Testis (tissue), 3 donors: ENCODE measurements around the gene CX3CL1. TPM values are rescaled to one million over a fixed set of nuclear protein-coding genes. Genes with fewer than 3 reads are reported as not detected.
A peak's percentile ranks its signal among the peaks of the same experiment; 100 is the strongest.

ENCODE experiments used
- DNase-seq: peaks from one replicate; pipeline ENCODE4 v3.0.0-alpha.2; 2019
- H3K27ac ChIP-seq, 2 donors: fragments of 200-600 bp; sonication (generic); one replicate each; pipeline ENCODE4 v1.5.1; 2019
- H3K27me3 ChIP-seq: fragments of 200-600 bp; sonication (generic); one replicate; pipeline ENCODE4 v1.5.1; 2019
- H3K36me3 ChIP-seq: fragments of 200-600 bp; sonication (generic); one replicate; pipeline ENCODE4 v1.5.1; 2017; ENCODE audit warnings: low read depth; ENCODE audit errors: missing control alignments
- H3K4me1 ChIP-seq: fragments of 200-600 bp; sonication (generic); one replicate; pipeline ENCODE4 v1.5.1; 2019
- H3K4me3 ChIP-seq, 2 donors: fragments of 200-600 bp; sonication (generic); one replicate each; pipeline ENCODE4 v1.5.1; 2017 to 2019
- H3K9me3 ChIP-seq: fragments of 200-600 bp; sonication (generic); one replicate; pipeline ENCODE4 v1.5.1; 2017
- POLR2A ChIP-seq: fragments of 450-650 bp; IDR thresholded peaks from one replicate; pipeline ENCODE4 v1.6.1; 2017; ENCODE audit warnings: antibody characterized with exemption, mild to moderate bottlenecking, moderate library complexity
- WGBS, 2 donors: methylation state at CpG; one replicate each; pipeline ENCODE4 v1.1.5; 2018; 5-methylcytosine and 5-hydroxymethylcytosine counted together
- intact Hi-C: fragments of 100-400 bp; cut with DNase I; formaldehyde crosslinking; loops from one replicate; pipeline ENCODE4 v1.15.1; 2023; ENCODE audit warnings: low total_unique reads
- polyA plus RNA-seq: library from polyadenylated mRNA; stranded (reverse); fragments of 350-450 nt; fragmentation: Illumina TruSeq; extraction: RNeasy Lipid Tissue Mini Kit (QIAGEN cat#74804); gene quantifications from one replicate; pipeline ENCODE4 v1.2.3, GENCODE V29; 2014; ENCODE audit warnings: low read depth, low replicate concordance; ENCODE audit not compliant: insufficient read depth
- total RNA-seq, 2 donors: library from RNA; depleted of rRNA; stranded (reverse); fragments of >200 nt; gene quantifications; one replicate each; pipeline ENCODE4 v1.2.3, GENCODE V29; 2016
- TF ChIP-seq, protein P1 (sequence below), 3 experiments: fragments of 450-650 bp in 2 of 3; fragments of 200-600 bp in 1 of 3; sonication (generic) in 1 of 3; IDR thresholded peaks; one replicate each; pipeline ENCODE4 v1.5.1; 2016 to 2019; ENCODE audit warnings: antibody characterized with exemption in 3 of 3, mild to moderate bottlenecking in 2 of 3, moderate library complexity in 1 of 3

The CX3CL1 gene
- total and polyA plus RNA-seq, 3 donors from 2014 or later, result 8.5 to 19.6 (median 12.9) TPM

DNA sequence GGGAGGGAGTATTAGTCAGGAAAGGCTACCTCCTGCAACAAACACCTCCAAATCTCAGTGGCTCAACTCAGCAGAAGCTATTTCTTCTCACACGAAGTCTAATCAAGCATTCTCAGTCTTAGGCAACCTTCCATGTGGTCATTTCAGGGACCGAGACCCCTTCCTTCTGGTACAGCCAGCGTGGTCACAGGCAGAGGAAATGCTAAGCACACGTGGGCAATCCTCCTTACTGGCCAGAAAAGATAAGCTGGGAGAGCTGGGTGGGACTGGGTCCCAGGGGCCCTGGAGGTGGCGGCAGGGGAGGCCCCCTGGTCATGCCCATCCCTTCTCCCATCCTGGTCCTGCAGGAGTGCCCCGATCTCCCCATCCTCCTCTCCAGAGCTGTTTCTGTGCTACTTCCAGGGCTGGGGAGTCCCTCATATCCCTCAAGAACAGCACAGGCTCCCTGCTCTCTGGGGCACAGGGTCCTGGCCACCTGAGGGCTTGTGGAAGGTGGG, 5.7 kb upstream of the CX3CL1 start:
- peaks cover 4% of the 10 kb centered on the region for H3K4me1 ChIP-seq
- no peaks in the 10 kb centered on the region for H3K27me3 ChIP-seq
- intact Hi-C loops, result no loop called here
- H3K9me3 ChIP-seq, result no peaks in the 10 kb centered on the region
- DNase-seq, result no peak
- no peak overlapping the region for H3K27ac ChIP-seq
- no peak overlapping the region for H3K4me3 ChIP-seq
- TF ChIP-seq, protein P1, sequence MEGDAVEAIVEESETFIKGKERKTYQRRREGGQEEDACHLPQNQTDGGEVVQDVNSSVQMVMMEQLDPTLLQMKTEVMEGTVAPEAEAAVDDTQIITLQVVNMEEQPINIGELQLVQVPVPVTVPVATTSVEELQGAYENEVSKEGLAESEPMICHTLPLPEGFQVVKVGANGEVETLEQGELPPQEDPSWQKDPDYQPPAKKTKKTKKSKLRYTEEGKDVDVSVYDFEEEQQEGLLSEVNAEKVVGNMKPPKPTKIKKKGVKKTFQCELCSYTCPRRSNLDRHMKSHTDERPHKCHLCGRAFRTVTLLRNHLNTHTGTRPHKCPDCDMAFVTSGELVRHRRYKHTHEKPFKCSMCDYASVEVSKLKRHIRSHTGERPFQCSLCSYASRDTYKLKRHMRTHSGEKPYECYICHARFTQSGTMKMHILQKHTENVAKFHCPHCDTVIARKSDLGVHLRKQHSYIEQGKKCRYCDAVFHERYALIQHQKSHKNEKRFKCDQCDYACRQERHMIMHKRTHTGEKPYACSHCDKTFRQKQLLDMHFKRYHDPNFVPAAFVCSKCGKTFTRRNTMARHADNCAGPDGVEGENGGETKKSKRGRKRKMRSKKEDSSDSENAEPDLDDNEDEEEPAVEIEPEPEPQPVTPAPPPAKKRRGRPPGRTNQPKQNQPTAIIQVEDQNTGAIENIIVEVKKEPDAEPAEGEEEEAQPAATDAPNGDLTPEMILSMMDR (IDR thresholded peaks at IDR 0.05), result no peak
- TF ChIP-seq POLR2A, result no peak
- no peaks in the 10 kb centered on the region for H3K36me3 ChIP-seq
- 61 to 77% methylated on average over 5 to 6 of the region's 6 CpGs for WGBS, 2 donors

- Histone ChIP-seq H3K27ac (no peak overlapping the region), H3K4me3 (no peak overlapping the region), H3K27me3 (no peaks in the 10 kb centered on the region), H3K9me3 (no peaks in the 10 kb centered on the region), H3K4me1 (peaks cover 8% of the 10 kb centered on the region), H3K36me3 (no peaks in the 10 kb centered on the region)
- WGBS, 2 donors, result 81 to 88% methylated on average over 7 of the region's 7 CpGs
- DNase-seq, result no peak
- intact Hi-C loops, result no loop called here
- TF ChIP-seq POLR2A, result no peak
- TF ChIP-seq, protein P1 (IDR thresholded peaks at IDR 0.05), result no peak
Observed at GRCh38 chr16:57367116-57367752, 5.1 kb upstream of the CX3CL1 start.

GRCh38 chr16:57371494-57372371, 557 bp upstream of the CX3CL1 start:
- WGBS, 2 donors, result 64 to 82% methylated on average over 8 to 15 of the region's 15 CpGs
- intact Hi-C loops, result loop anchor here (10.0 kb wide), 1 partner anchor 67 kb away; no protein-coding TSS in a partner anchor
- TF ChIP-seq POLR2A, result no peak
- TF ChIP-seq, protein P1 (IDR thresholded peaks at IDR 0.05), result no peak
- Histone ChIP-seq H3K4me3 (peak overlapping the region in 1 of 2 donors; percentile 72), H3K9me3 (no peaks in the 10 kb centered on the region), H3K4me1 (peaks cover 15% of the 10 kb centered on the region), H3K27me3 (no peaks in the 10 kb centered on the region), H3K27ac (peak overlapping the region; percentile 48 to 88), H3K36me3 (no peaks in the 10 kb centered on the region)
- DNase-seq, result no peak

GRCh38 chr16:57373117-57373947, 1.0 kb downstream of the CX3CL1 start:
- Histone ChIP-seq H3K9me3 (no peaks in the 10 kb centered on the region), H3K4me3 (peak overlapping the region; percentile 59 to 72), H3K27ac (peak overlapping the region; percentile 88 to 91), H3K4me1 (peaks cover 25% of the 10 kb centered on the region), H3K27me3 (no peaks in the 10 kb centered on the region), H3K36me3 (no peaks in the 10 kb centered on the region)
- intact Hi-C loops, result loop anchor here (10.0 kb wide), 1 partner anchor 69 kb away; no protein-coding TSS in a partner anchor
- 57 to 60% methylated on average over 3 to 9 of the region's 9 CpGs for WGBS, 2 donors
- DNase-seq, result no peak
- TF ChIP-seq POLR2A, result no peak
- TF ChIP-seq, protein P1 (IDR thresholded peaks at IDR 0.05), result no peak
